22Rv1 (cell line): ENCODE data around the gene POLR2L.

Source experiments
- ZFX ChIP-seq: fragments of 450-650 bp; IDR thresholded peaks from 2 replicates; pipeline ENCODE4 v1.6.1; 2017; ENCODE audit warnings: antibody characterized with exemption, borderline replicate concordance
- TF ChIP-seq, protein P1 (sequence below): fragments of 450-650 bp; IDR thresholded peaks from 2 replicates; pipeline ENCODE4 v1.5.1; 2017; ENCODE audit warnings: mild to moderate bottlenecking

DNA sequence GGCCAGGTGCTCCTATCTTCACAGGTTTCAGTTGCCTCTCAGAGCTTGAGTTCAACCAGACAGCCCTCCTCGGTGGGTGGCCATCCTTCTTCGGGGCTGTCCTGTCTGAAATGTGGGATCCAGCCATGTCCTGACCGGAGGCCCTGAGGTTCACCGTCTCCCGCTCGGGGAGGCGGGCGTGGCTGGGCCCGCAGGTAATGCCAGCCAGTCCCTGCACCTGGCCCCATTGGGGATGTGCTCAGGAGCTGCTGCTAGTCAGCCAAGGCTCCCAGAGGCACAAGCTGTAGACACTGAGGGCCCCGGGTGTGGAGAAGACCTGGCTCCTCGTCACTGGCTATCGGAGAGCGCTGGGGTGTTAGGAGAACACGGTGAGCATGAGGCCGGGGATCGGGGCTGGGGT lies 32.9 kb upstream of the POLR2L start:
- TF ChIP-seq, protein P1, sequence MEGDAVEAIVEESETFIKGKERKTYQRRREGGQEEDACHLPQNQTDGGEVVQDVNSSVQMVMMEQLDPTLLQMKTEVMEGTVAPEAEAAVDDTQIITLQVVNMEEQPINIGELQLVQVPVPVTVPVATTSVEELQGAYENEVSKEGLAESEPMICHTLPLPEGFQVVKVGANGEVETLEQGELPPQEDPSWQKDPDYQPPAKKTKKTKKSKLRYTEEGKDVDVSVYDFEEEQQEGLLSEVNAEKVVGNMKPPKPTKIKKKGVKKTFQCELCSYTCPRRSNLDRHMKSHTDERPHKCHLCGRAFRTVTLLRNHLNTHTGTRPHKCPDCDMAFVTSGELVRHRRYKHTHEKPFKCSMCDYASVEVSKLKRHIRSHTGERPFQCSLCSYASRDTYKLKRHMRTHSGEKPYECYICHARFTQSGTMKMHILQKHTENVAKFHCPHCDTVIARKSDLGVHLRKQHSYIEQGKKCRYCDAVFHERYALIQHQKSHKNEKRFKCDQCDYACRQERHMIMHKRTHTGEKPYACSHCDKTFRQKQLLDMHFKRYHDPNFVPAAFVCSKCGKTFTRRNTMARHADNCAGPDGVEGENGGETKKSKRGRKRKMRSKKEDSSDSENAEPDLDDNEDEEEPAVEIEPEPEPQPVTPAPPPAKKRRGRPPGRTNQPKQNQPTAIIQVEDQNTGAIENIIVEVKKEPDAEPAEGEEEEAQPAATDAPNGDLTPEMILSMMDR: no peak
- TF ChIP-seq ZFX: no peak
